MV-4-11 (cell line): ENCODE measurements around the gene FLVCR2.

Experiments
- DNase-seq: peaks from one replicate; lab custom pipeline; 2025; lab: John Stamatoyannopoulos, UW

Gene FLVCR2

DNA sequence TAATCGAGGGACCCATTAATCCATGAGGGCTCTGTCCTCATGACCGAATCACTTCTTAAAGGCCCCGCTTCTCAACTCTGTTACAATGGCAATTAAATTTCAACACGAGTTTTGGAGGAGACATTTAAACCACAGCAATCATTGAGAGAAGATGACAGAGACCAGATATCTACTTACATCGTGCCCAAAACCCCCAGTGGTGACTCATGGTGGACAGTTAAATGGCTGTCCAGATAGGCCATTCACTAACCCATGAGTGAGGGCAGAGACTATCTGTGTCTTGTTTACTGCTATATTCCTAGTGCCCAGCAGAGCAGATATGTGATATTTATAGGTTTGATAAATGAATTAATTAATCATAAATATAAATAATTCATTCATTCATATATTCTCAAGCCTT, 20.0 kb upstream of the FLVCR2 start:
- DNase-seq: no peak

- no peak for DNase-seq
Observed at GRCh38 chr14:75559045-75559444, 19.4 kb upstream of the FLVCR2 start.

GRCh38 chr14:75559451-75560222, 18.8 kb upstream of the FLVCR2 start:
- DNase-seq: peak; percentile 87

DNA sequence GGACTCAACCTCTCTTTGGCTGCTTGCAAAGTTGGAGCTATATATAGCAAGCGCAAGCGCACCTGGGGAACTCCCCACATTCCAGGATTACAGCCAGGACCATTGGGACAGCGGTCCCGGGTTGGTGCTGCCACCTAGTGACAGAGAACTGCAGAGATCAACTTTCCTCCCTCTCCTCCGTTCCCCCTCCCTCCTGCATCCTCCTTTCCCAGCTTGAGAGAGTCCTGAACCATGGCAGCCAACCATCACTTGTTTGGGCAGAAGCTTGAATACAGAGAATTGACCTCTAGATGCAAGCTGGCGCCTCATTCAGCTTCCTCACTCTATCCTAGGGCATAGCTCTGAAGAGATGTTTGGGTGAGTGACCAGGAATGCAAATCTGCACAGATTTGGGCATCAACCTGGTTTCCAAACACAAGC, 17.4 kb upstream of the FLVCR2 start:
- DNase-seq: peak; percentile 17

- DNase-seq: no peak
Observed at GRCh38 chr14:75562089-75562488, 16.3 kb upstream of the FLVCR2 start.

DNA sequence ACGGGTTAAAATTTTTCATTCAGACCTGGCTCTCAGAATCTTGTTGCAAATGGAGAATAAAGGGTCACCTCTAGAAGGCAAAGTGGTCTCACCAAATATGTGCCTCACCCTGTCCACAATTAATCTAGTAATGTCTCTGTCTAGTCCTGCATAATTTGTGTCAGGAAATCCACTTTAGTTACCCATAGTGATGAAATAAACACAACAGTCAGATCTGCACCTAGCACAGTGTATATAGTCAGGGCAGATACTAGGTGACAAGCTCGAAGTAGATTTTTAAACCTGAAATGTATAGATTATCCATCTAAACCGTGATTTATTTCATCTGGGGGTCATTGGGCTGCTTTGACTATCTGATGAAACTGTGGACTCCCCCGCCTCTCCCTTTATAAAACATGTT, 15.9 kb upstream of the FLVCR2 start:
- no peak for DNase-seq

GRCh38 chr14:75563931-75564330, 14.5 kb upstream of the FLVCR2 start:
- no peak for DNase-seq

GRCh38 chr14:75565056-75565455, 13.4 kb upstream of the FLVCR2 start:
- DNase-seq: no peak

GRCh38 chr14:75566321-75566720, 12.1 kb upstream of the FLVCR2 start:
- DNase-seq: peak; percentile 20

- no peak for DNase-seq
Observed at GRCh38 chr14:75566752-75567151, 11.7 kb upstream of the FLVCR2 start.

DNA sequence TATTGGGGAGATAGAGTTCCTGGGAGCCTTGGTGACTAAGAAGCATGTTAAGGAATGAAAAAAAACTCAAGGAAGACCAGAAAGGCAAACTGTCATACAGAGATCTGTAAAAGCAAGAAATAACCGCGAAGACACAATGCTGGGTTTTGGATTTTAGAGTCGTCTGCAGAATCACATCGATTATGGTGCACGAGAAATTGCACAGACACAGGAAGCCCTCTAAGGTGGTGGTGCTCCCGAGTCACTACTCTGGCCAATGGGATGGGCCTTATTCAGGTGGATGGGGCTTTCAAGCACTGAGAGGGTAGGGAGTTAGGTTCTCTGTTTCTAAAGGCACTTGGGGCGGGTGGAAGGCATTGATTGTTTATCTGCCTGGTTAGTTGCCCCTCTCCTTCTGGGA, 10.3 kb upstream of the FLVCR2 start:
- DNase-seq: no peak

DNA sequence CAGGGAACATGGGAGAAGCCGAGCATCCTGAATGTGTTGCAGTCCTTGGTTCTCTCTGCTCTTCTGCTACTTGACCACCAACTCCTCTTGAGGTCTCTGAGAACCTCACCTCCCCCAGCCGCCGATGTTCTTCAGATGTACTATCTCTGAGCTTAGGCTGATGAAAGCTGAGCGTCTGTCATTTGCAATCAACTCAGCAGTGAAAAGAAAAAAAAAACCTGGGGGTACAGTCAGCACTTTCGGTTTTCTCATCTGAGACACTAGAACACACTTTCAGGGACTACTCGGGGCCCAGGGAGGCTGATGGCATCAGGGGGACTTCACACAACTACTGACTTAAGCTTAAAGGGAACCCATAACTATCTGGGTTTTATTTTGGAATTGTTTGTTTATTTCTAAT, 9.6 kb upstream of the FLVCR2 start:
- no peak for DNase-seq

- DNase-seq: peak; percentile 50
Observed at GRCh38 chr14:75570797-75571196, 7.6 kb upstream of the FLVCR2 start.

DNA sequence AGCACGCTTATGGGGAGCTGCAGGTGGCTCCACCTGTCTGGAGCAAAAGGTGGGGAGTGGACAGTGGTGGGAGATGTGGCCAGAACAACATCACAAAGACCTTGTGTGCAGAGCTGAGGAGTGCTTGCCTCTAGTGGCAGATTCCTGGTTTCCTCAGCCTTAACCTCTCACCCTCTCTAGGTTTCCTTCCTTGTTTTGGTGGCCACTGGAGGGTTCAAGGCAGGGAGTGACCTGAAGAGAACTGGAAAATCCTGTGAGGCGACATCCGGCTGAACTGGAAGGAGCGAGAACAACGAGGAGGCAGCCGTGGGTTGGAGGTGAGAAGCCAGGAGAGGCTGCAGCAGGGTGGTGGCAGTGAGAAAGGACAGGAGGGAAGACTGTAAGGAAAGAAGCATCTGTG, 6.3 kb upstream of the FLVCR2 start:
- no peak for DNase-seq

- DNase-seq: no peak
Observed at GRCh38 chr14:75577090-75577489, 1.3 kb upstream of the FLVCR2 start.

- DNase-seq: peak; percentile 80
Observed at GRCh38 chr14:75577729-75578101, 705 bp upstream of the FLVCR2 start.

- no peak for DNase-seq
Observed at GRCh38 chr14:75578786-75579337, 442 bp downstream of the FLVCR2 start.

- DNase-seq: no peak
Observed at GRCh38 chr14:75579338-75579864, 981 bp downstream of the FLVCR2 start.

DNA sequence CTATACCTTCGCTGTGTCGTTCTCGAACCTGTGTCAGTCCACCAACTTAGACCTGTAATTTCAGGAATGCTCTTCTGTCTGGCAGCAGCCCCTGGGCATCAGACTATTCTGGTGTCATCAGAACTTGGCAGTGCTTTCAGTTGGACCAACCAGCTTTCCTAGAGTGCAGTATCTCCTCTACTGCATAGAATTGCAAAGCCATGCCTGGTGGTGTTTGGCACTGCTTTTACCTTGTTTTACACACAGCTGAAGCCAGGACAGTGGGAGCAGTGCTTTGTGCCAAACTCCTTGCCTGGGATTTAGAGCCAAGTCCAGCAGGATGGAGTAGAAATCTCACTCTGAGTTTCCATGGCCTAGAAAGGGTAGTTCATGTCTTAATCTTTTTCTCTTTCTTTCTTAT, 1.5 kb downstream of the FLVCR2 start:
- no peak for DNase-seq

- DNase-seq: no peak
Observed at GRCh38 chr14:75587388-75587787, 9.0 kb downstream of the FLVCR2 start.

DNA sequence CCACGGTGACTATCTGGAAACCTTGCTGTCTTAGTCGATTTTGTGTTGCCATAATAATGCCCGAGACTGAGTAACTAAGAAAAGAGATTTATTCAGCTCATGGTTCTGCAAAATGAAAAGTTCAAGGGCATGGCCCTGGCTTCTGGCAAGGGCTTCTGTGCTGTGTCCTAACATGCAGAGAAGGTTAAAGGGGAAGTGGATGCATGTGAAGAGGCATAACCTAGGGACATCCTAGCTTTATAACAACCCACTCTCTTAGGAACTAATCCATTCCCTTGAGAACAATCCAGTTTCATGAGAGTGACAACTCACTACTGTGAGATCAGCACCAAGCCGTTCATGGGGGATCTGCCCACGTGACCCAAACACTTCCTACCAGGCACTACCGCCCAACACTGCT, 11.5 kb downstream of the FLVCR2 start:
- DNase-seq: peak; percentile 59

GRCh38 chr14:75591331-75591946, 13.0 kb downstream of the FLVCR2 start:
- no peak for DNase-seq

GRCh38 chr14:75591987-75592575, 13.7 kb downstream of the FLVCR2 start:
- DNase-seq: no peak
